ENCODE data around the gene THRSP. TPM values are rescaled to one million over a fixed set of nuclear protein-coding genes. Genes with fewer than 3 reads are reported as not detected.

Gene THRSP
- total RNA-seq, 1 experiment from 2014 or later, result 0.25 TPM

DNA sequence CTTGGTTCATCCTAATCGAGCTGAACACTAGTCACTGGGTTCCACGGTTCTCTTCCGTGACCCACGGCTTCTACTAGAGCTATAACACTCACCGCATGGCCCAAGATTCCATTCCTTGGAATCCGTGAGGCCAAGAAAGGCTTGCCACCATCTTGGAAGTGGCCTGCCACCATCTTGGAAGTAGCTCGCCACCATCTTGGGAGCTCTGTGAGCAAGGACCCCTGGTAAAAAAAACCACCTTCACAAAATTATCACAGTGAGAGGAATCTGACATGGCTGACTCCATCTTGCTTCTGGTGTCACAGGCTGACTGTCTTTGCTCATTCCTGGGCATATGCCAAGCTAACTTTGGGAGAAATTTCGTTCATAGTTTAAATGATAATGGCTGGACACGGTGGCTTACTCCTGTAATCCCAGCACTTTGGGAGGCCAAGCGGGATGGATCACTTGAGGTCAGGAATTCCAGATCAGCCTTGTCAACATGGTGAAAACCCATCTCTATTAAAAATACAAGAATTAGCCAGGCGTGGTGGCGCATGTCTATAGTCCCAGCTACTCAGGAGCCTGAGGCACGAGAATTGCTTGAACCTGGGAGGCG lies 21.7 kb upstream of the THRSP start:
- Histone ChIP-seq H3K27me3 (replicated peaks; ENCODE audit: control insufficient read depth, insufficient read depth, low read length) (no peaks in the 10 kb centered on the region), H3K4me3 (ENCODE audit: low read depth, low read length) (no peak overlapping the region), H3K9me3 (no peaks in the 10 kb centered on the region), H3K36me3 (ENCODE audit: control insufficient read depth, insufficient read depth, low read length) (no peaks in the 10 kb centered on the region), H3K4me1 (peaks cover 10% of the 10 kb centered on the region; the same call in 1 of the 2 replicates)
- Mint-ChIP-seq H3K27ac (ENCODE audit: unreplicated experiment) (no peak overlapping the region), H3K4me1 (ENCODE audit: low read depth, unreplicated experiment) (peaks cover 21% of the 10 kb centered on the region), H3K36me3 (ENCODE audit: insufficient read depth, unreplicated experiment) (no peaks in the 10 kb centered on the region), H3K9me3 (ENCODE audit: unreplicated experiment) (no peaks in the 10 kb centered on the region), H3K27me3 (ENCODE audit: insufficient read depth, unreplicated experiment) (no peaks in the 10 kb centered on the region), H3K4me3 (ENCODE audit: unreplicated experiment) (no peak overlapping the region)
- no TSS peak for BruUV-seq (replicated peaks)
- ChIA-PET POLR2A (interaction anchor here (0.6 kb wide), 1 partner anchor 237 kb away, joined by 7 read pairs; no protein-coding TSS in a partner anchor), CTCF (interaction anchor here (1.1 kb wide), 1 partner anchor 47 kb away, joined by 4 read pairs; the partner anchor contains the start of gene INTS4)
- TF ChIP-seq, protein P1, sequence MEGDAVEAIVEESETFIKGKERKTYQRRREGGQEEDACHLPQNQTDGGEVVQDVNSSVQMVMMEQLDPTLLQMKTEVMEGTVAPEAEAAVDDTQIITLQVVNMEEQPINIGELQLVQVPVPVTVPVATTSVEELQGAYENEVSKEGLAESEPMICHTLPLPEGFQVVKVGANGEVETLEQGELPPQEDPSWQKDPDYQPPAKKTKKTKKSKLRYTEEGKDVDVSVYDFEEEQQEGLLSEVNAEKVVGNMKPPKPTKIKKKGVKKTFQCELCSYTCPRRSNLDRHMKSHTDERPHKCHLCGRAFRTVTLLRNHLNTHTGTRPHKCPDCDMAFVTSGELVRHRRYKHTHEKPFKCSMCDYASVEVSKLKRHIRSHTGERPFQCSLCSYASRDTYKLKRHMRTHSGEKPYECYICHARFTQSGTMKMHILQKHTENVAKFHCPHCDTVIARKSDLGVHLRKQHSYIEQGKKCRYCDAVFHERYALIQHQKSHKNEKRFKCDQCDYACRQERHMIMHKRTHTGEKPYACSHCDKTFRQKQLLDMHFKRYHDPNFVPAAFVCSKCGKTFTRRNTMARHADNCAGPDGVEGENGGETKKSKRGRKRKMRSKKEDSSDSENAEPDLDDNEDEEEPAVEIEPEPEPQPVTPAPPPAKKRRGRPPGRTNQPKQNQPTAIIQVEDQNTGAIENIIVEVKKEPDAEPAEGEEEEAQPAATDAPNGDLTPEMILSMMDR (IDR thresholded peaks at IDR 0.05; ENCODE audit: insufficient read depth in 1 of 2, low read depth in 1 of 2, low read length in 1 of 2, severe bottlenecking in 1 of 2, unreplicated experiment in 1 of 2), result no peak
- DNase-seq, result no peak
- intact Hi-C loops (cut with micrococcal nuclease; ENCODE audit: unreplicated experiment), result no loop called here

GRCh38 chr11:78044706-78045105 lies 19.0 kb upstream of the THRSP start:
- Histone ChIP-seq H3K36me3 (ENCODE audit: control insufficient read depth, insufficient read depth, low read length) (no peaks in the 10 kb centered on the region), H3K27me3 (replicated peaks; ENCODE audit: control insufficient read depth, insufficient read depth, low read length) (no peaks in the 10 kb centered on the region), H3K9me3 (no peaks in the 10 kb centered on the region), H3K4me3 (ENCODE audit: low read depth, low read length) (no peak overlapping the region), H3K4me1 (peaks cover 10% of the 10 kb centered on the region; the same call in 1 of the 2 replicates)
- no peak for DNase-seq
- no peaks in the 10 kb centered on the region for H3K9me3 Mint-ChIP-seq (ENCODE audit: unreplicated experiment)
- no peaks in the 10 kb centered on the region for H3K36me3 Mint-ChIP-seq (ENCODE audit: insufficient read depth, unreplicated experiment)
- CTCF ChIA-PET, result interaction anchor here (0.6 to 3.1 kb wide), 4 partner anchors 17 to 983 kb away, joined by 4 to 25 read pairs (median 10); no protein-coding TSS in a partner anchor
- intact Hi-C loops (cut with micrococcal nuclease; ENCODE audit: unreplicated experiment), result loop anchor here (1.0 to 5.0 kb wide), 3 partner anchors 87 to 268 kb away; partner anchors contain the start of genes AAMDC and RSF1
- POLR2A ChIA-PET, result no interaction called here
- TF ChIP-seq, protein P1 (IDR thresholded peaks at IDR 0.05; ENCODE audit: insufficient read depth in 1 of 2, low read depth in 1 of 2, low read length in 1 of 2, severe bottlenecking in 1 of 2, unreplicated experiment in 1 of 2), result no peak
- BruUV-seq (replicated peaks), result no TSS peak
- H3K27me3 Mint-ChIP-seq (ENCODE audit: insufficient read depth, unreplicated experiment), result no peaks in the 10 kb centered on the region
- no peak overlapping the region for H3K4me3 Mint-ChIP-seq (ENCODE audit: unreplicated experiment)
- peaks cover 24% of the 10 kb centered on the region for H3K4me1 Mint-ChIP-seq (ENCODE audit: low read depth, unreplicated experiment)
- H3K27ac Mint-ChIP-seq (ENCODE audit: unreplicated experiment), result no peak overlapping the region

DNA sequence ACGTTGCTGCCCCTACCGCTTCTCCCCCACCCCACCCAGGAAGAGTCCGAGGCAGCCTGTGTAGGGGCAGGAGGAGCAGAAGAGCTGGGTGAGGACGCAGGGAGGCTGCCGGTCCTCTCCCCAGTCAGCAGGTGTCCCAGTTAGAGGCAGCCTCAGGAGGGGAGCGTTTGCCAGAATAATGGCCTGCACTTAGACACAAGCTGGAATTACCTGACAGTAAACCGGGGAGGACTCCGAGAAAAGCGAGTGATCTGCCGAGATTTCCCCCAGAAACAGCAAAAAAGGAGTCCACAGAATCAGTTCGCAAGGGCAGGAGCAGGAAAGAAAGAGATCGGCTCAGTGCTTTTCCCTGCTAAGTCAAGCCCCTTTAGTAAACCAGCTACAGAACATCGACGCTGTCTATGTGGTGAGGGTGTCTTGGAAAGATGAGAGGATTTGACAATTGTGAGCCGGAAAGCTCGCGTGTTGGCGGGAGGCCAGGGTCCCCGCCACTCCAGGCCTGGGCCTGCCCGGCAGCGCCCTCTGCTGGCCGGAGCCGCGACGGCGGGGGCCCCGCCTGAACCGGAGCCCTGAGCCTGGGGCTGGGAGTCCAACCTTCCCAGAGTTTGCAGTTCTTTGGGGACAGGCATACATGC lies 17.7 kb upstream of the THRSP start:
- peak overlapping the region; percentile 75 for H3K4me3 Mint-ChIP-seq (ENCODE audit: unreplicated experiment)
- Histone ChIP-seq H3K27me3 (replicated peaks; ENCODE audit: control insufficient read depth, insufficient read depth, low read length) (no peaks in the 10 kb centered on the region), H3K4me1 (peaks cover 15% of the 10 kb centered on the region), H3K36me3 (ENCODE audit: control insufficient read depth, insufficient read depth, low read length) (no peaks in the 10 kb centered on the region), H3K4me3 (ENCODE audit: low read depth, low read length) (peak overlapping the region; percentile 28), H3K9me3 (no peaks in the 10 kb centered on the region)
- peaks cover 23% of the 10 kb centered on the region for H3K4me1 Mint-ChIP-seq (ENCODE audit: low read depth, unreplicated experiment)
- BruUV-seq (replicated peaks), result no TSS peak
- H3K9me3 Mint-ChIP-seq (ENCODE audit: unreplicated experiment), result no peaks in the 10 kb centered on the region
- POLR2A ChIA-PET, result interaction anchor here (1.4 to 1.5 kb wide), 2 partner anchors 51 to 93 kb away, joined by 6 to 11 read pairs; partner anchors contain the start of genes ALG8 and INTS4
- TF ChIP-seq, protein P1 (IDR thresholded peaks at IDR 0.05; ENCODE audit: insufficient read depth in 1 of 2, low read depth in 1 of 2, low read length in 1 of 2, severe bottlenecking in 1 of 2, unreplicated experiment in 1 of 2), result peak; percentile 99
- H3K36me3 Mint-ChIP-seq (ENCODE audit: insufficient read depth, unreplicated experiment), result no peaks in the 10 kb centered on the region
- no peaks in the 10 kb centered on the region for H3K27me3 Mint-ChIP-seq (ENCODE audit: insufficient read depth, unreplicated experiment)
- peak; percentile 80 to 97 for DNase-seq
- H3K27ac Mint-ChIP-seq (ENCODE audit: unreplicated experiment), result peak overlapping the region; percentile 1
- intact Hi-C loops (cut with micrococcal nuclease; ENCODE audit: unreplicated experiment), result loop anchor here (1.0 to 5.0 kb wide), 7 partner anchors 25 to 270 kb away; partner anchors contain the start of genes AAMDC, INTS4 and RSF1
- CTCF ChIA-PET, result interaction anchor here (0.6 to 3.1 kb wide), 18 partner anchors 11 to 287 kb away, joined by 3 to 25 read pairs (median 5); partner anchors contain the start of genes INTS4 and NDUFC2
